ENCODE measurements around the gene VSIG4. TPM values are rescaled to one million over a fixed set of nuclear protein-coding genes. Genes with fewer than 3 reads are reported as not detected.
"Not testable (repeated sequence)": the region's sequence is repeated elsewhere in the genome, so short reads cannot be mapped to it uniquely, and the experiment has no call there.

VSIG4 gene
- total and polyA plus RNA-seq, 3 donors from 2014 or later: 5.6 to 27.4 (median 19.9) TPM

- no peaks in the 10 kb centered on the region for H3K27me3 ChIP-seq
- TF ChIP-seq CTCF (IDR thresholded peaks at IDR 0.05): no peak
- H3K36me3 ChIP-seq (ENCODE audit: low read depth, missing control alignments): no peaks in the 10 kb centered on the region
- DNase-seq: no peak
- WGBS, 2 donors: 81 to 93% methylated on average over 3 of the region's 3 CpGs
- intact Hi-C loops (cut with DNase I; ENCODE audit: low total_unique reads): loop anchor here (5.0 kb wide), 1 partner anchor 398 kb away; no protein-coding TSS in a partner anchor
- H3K4me3 ChIP-seq: no peak overlapping the region
- no peaks in the 10 kb centered on the region for H3K9me3 ChIP-seq
- H3K4me1 ChIP-seq: no peaks in the 10 kb centered on the region
- no peak overlapping the region for H3K27ac ChIP-seq
Observed at GRCh38 chrX:65985211-65985610, 54.7 kb downstream of the VSIG4 start.

DNA sequence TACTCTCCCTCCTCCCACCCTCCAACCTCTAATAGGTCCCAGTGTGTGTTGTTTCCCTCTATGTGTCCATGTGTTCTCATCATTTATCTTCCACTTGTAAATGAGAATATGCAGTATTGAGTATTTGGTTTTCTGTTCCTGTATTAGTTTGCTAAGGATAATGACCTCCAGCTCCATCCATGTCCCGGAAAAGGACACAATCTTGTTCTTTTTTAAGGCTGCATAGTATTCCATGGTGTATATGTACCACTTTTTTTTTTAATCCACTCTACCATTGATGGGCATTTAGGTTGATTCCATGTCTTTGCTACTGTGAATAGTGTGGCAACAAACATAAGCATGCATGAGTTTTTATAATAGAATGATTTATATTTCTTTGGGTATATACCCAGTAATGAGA is 62.7 kb downstream of the VSIG4 start:
- intact Hi-C loops (cut with DNase I; ENCODE audit: low total_unique reads); H3K36me3 ChIP-seq (ENCODE audit: low read depth, missing control alignments); H3K4me3 ChIP-seq; DNase-seq; H3K9me3 ChIP-seq; H3K27me3 ChIP-seq; H3K4me1 ChIP-seq; H3K27ac ChIP-seq: not testable (repeated sequence)
- WGBS, 2 donors: 86 to 100% methylated on average over 1 of the region's 1 CpG

DNA sequence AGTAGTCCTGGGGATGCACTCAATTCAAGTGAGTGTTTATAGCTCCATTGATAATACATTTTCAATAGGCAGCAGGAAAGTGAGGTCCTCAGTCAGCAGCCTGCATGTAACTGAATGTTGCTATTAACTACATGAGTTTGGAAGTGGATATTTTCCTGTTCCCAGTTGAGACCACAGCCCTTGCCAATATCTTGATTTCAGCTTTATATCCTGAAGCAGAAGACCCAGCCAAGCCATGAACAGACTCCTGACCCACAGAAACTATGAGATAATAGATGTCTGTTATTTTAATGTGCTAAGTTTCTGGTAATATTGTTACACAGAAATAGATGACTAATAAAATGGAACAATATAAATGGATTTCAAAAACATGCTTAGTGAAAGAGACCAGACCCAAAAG is 63.7 kb downstream of the VSIG4 start:
- intact Hi-C loops (cut with DNase I; ENCODE audit: low total_unique reads): no loop called here
- Histone ChIP-seq H3K9me3 (no peaks in the 10 kb centered on the region), H3K27ac (no peak overlapping the region), H3K4me3 (no peak overlapping the region), H3K27me3 (no peaks in the 10 kb centered on the region), H3K4me1 (no peaks in the 10 kb centered on the region), H3K36me3 (ENCODE audit: low read depth, missing control alignments) (no peaks in the 10 kb centered on the region)
- no peak for DNase-seq
- no peak for TF ChIP-seq POLR2A (IDR thresholded peaks at IDR 0.05)
- TF ChIP-seq CTCF (IDR thresholded peaks at IDR 0.05): no peak

- H3K4me1 ChIP-seq; H3K9me3 ChIP-seq; H3K36me3 ChIP-seq (ENCODE audit: low read depth, missing control alignments); H3K27me3 ChIP-seq; H3K27ac ChIP-seq; intact Hi-C loops (cut with DNase I; ENCODE audit: low total_unique reads); DNase-seq; H3K4me3 ChIP-seq: not testable (repeated sequence)
- 38 to 90% methylated on average over 6 to 9 of the region's 38 CpGs for WGBS, 2 donors
Observed at GRCh38 chrX:65975161-65975751, 64.6 kb downstream of the VSIG4 start.

MicroRNA genes within 50 kb of the gene (microRNA counts, 767-probe panel; counts per million panel counts)
- microRNA hsa-miR-223-3p: 5,577 to 7,704 counts per million in 2 donors

Other genes starting within 250 kb of the VSIG4 start
- gene HEPH, start 124.2 kb upstream of the VSIG4 start, total RNA-seq: 10 to 100 TPM in 1 of 2 donors, 1 to 10 TPM in 1; 6.3 to 10.8 TPM
- 10.8 TPM for gene HEPH, start 124.2 kb upstream of the VSIG4 start, polyA plus RNA-seq (ENCODE audit: insufficient read depth, low read depth, low replicate concordance)

All from testis (tissue), 3 donors.